GM12892 (cell line): ENCODE data around the gene DISP3. TPM values are rescaled to one million over a fixed set of nuclear protein-coding genes. Genes with fewer than 3 reads are reported as not detected.
A peak's percentile ranks its signal among the peaks of the same experiment; 100 is the strongest.

Experiments
- DNase-seq: peaks from one replicate; pipeline ENCODE4 v3.0.0; 2011; ENCODE audit not compliant: insufficient read length
- FAIRE-seq: peaks from 2 replicates; lab custom pipeline; 2011; peaks lifted over from hg19 to GRCh38; lab: Jason Lieb, UNC
- POLR2A ChIP-seq: IDR thresholded peaks from 2 replicates; pipeline ENCODE4 v1.6.1; 2011; ENCODE audit warnings: low read depth, low read length, control low read depth
- POLR2AphosphoS5 ChIP-seq: IDR thresholded peaks from 2 replicates; pipeline ENCODE4 v1.6.1; 2011; ENCODE audit warnings: low read depth, low read length, control low read depth
- TAF1 ChIP-seq: IDR thresholded peaks from 2 replicates; pipeline ENCODE4 v1.6.1; 2011; ENCODE audit warnings: low read depth, mild to moderate bottlenecking, control low read depth, low read length, borderline replicate concordance
- polyA plus RNA-seq: library from polyadenylated mRNA; unstranded; fragments of >200 nt; gene quantifications from one replicate; pipeline ENCODE4 v1.2.1, GENCODE V29; 2012; ENCODE audit warnings: missing spikeins, inconsistent platforms; ENCODE audit not compliant: missing spikeins

The DISP3 gene
- polyA plus RNA-seq = 0.06 TPM

GRCh38 chr1:11478571-11479374 lies at the start of gene DISP3:
DISP3 (plus strand) TSS chr1:11479155; CDS start chr1:11500993, 21,838 bp downstream.
- DNase-seq = peak; percentile 91
- TF ChIP-seq POLR2A = peak; percentile 43; the same call in 1 of the 2 replicates
- no peak for TF ChIP-seq POLR2AphosphoS5
- peak; percentile 76 for FAIRE-seq

- DNase-seq (no peak), FAIRE-seq (no peak)
- TF ChIP-seq POLR2A (no peak), POLR2AphosphoS5 (no peak), TAF1 (no peak)
These were observed 49.7 kb upstream of the DISP3 start for GRCh38 chr1:11429226-11429625.

GRCh38 chr1:11429935-11430334 lies 49.0 kb upstream of the DISP3 start:
- no peak for FAIRE-seq
- TF ChIP-seq POLR2AphosphoS5 = no peak
- TF ChIP-seq POLR2A = no peak
- no peak for TF ChIP-seq TAF1
- no peak for DNase-seq

GRCh38 chr1:11431941-11432507 lies 46.9 kb upstream of the DISP3 start:
- no peak for DNase-seq
- no peak for FAIRE-seq
- TF ChIP-seq POLR2AphosphoS5 (no peak), POLR2A (no peak), TAF1 (no peak)

GRCh38 chr1:11432526-11432925 lies 46.4 kb upstream of the DISP3 start:
- FAIRE-seq = no peak
- DNase-seq = no peak
- no peak for TF ChIP-seq POLR2A

GRCh38 chr1:11434501-11434900 lies 44.5 kb upstream of the DISP3 start:
- FAIRE-seq (no peak), DNase-seq (no peak)
- no peak for TF ChIP-seq POLR2A

- FAIRE-seq (no peak), DNase-seq (no peak)
- TF ChIP-seq TAF1 = no peak
- TF ChIP-seq POLR2AphosphoS5 = no peak
- no peak for TF ChIP-seq POLR2A
These were observed 44.0 kb upstream of the DISP3 start for GRCh38 chr1:11434926-11435325.

- FAIRE-seq (no peak), DNase-seq (no peak)
- TF ChIP-seq TAF1 (no peak), POLR2A (no peak), POLR2AphosphoS5 (no peak)
These were observed 40.0 kb upstream of the DISP3 start for GRCh38 chr1:11438996-11439395.

- TF ChIP-seq POLR2AphosphoS5 (no peak), POLR2A (no peak), TAF1 (no peak)
- DNase-seq (no peak), FAIRE-seq (no peak)
These were observed 37.6 kb upstream of the DISP3 start for GRCh38 chr1:11441211-11441952.

GRCh38 chr1:11443043-11443442 lies 35.9 kb upstream of the DISP3 start:
- FAIRE-seq = no peak
- DNase-seq = no peak
- TF ChIP-seq TAF1 = no peak
- no peak for TF ChIP-seq POLR2A
- TF ChIP-seq POLR2AphosphoS5 = no peak

GRCh38 chr1:11443961-11444658 lies 34.8 kb upstream of the DISP3 start:
- no peak for FAIRE-seq
- no peak for TF ChIP-seq POLR2AphosphoS5
- TF ChIP-seq POLR2A = no peak
- TF ChIP-seq TAF1 = no peak
- DNase-seq = no peak
